ENCODE measurements around the gene SLC25A34.
A peak's percentile ranks its signal among the peaks of the same experiment; 100 is the strongest.

Gene SLC25A34

DNA sequence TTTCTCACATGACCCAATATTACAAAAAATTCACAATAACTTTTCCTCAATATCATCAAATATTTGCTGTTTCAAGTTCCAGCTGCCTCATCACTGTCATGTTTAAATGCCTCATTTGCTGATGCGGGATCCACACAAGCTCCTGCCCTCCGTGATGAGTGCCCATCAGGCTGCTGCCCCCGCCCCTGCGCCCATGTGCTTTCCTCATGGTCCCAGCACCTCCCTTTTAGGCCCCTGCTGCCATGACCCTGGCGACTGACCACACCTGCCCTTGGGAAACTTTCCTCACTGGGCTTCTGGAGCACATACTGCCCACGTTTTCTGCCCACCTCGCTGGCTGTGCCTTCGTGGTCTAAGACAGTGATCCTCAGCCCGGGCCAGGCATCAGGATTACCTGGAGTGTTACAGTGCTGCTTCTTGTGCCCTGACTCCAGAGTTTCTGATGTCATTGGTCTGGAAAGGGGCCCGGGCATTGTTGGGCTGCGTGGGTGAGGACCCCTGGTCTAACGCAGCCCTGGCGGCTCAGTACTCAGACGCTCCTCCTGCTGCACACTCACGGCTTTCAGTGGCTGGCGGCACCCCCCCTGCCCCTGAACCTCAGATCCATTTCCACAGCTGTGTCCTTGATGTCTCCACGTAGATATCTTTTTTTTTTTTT lies 31.4 kb upstream of the SLC25A34 start:
- DNase-seq (ENCODE audit: low spot score) = no peak
- Histone ChIP-seq H3K4me3 (no peak overlapping the region), H3K27ac (peak overlapping the region; percentile 86 to 90)
- TF ChIP-seq, protein P1, sequence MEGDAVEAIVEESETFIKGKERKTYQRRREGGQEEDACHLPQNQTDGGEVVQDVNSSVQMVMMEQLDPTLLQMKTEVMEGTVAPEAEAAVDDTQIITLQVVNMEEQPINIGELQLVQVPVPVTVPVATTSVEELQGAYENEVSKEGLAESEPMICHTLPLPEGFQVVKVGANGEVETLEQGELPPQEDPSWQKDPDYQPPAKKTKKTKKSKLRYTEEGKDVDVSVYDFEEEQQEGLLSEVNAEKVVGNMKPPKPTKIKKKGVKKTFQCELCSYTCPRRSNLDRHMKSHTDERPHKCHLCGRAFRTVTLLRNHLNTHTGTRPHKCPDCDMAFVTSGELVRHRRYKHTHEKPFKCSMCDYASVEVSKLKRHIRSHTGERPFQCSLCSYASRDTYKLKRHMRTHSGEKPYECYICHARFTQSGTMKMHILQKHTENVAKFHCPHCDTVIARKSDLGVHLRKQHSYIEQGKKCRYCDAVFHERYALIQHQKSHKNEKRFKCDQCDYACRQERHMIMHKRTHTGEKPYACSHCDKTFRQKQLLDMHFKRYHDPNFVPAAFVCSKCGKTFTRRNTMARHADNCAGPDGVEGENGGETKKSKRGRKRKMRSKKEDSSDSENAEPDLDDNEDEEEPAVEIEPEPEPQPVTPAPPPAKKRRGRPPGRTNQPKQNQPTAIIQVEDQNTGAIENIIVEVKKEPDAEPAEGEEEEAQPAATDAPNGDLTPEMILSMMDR (IDR thresholded peaks at IDR 0.05) = no peak

DNA sequence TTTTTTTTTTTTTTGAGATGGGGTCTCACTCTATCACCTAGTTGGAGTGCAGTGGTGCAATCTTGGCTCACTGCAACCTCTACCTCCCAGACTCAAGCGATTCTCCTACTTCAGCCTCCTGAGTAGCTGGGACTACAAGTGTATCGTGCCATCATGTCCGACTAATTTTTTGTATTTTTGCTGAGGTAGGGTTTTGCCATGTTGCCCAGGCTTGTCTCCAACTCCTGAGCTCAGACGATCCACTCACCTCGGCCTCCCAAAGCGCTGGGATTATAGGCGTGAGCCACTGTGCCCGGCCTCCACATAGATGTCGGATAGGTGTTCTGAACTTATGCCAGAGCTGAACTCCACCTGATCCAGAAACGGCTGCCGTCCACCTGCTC lies 30.9 kb upstream of the SLC25A34 start:
- Histone ChIP-seq H3K4me3 (no peak overlapping the region), H3K27ac (peak overlapping the region in 1 of 2 donors; percentile 39)
- TF ChIP-seq, protein P1 (IDR thresholded peaks at IDR 0.05) = no peak
- DNase-seq (ENCODE audit: low spot score) = no peak

DNA sequence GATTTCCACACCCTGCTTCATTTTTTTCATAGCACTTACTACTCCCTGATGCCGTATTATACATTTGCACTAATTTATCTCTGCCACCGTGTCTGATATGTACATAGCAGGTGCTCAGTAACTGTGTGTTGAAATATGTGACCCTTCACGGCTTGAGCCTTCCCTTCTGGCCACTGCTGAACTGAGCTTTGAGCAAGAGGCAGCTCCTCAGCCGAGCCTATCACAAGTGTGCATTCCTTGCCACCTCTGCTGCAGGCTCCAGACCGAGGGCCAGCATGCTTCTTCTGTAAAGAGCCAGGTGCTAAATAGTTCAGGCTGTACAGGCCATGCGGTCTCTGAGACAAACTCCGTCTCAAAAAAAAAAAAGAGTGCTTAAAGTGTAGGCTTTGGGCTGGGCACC lies 29.3 kb upstream of the SLC25A34 start:
- Histone ChIP-seq H3K27ac (no peak overlapping the region), H3K4me3 (no peak overlapping the region)
- TF ChIP-seq, protein P1 (IDR thresholded peaks at IDR 0.05) = no peak
- DNase-seq (ENCODE audit: low spot score) = no peak

DNA sequence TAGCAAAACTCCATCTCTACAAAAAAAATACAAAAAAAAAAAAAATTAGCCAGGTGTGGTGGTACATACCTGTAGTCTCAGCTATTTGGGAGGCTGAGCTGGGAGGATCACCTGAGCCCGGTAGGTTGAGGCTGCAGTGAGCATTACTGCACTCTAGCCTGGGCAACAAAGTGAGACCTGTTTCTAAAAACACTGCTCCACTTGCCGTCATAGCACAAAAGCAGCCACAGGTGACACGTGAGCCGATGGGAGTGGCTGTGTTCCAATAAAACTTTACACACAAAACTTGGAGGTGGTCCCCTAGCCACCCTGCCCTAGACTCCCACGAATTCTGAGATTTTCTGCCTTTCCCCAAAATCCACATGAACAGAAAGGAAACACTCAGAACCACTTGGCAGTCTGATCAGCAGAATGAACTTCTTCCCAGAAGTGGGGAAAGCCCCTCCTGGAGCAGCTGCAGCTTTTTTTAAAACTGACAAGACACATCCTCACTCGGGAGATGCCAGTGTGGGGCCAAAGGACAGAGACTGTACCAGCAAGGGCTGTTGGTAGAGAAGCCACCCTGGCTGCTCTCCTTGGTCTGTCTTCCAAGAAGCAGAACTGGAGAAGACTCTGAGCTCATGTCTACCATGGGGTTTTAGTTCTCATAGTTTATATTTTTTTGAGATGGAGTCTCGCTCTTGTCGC lies 28.7 kb upstream of the SLC25A34 start:
- Histone ChIP-seq H3K27ac (no peak overlapping the region), H3K4me3 (no peak overlapping the region)
- DNase-seq (ENCODE audit: low spot score) = no peak
- TF ChIP-seq, protein P1 (IDR thresholded peaks at IDR 0.05) = no peak

DNA sequence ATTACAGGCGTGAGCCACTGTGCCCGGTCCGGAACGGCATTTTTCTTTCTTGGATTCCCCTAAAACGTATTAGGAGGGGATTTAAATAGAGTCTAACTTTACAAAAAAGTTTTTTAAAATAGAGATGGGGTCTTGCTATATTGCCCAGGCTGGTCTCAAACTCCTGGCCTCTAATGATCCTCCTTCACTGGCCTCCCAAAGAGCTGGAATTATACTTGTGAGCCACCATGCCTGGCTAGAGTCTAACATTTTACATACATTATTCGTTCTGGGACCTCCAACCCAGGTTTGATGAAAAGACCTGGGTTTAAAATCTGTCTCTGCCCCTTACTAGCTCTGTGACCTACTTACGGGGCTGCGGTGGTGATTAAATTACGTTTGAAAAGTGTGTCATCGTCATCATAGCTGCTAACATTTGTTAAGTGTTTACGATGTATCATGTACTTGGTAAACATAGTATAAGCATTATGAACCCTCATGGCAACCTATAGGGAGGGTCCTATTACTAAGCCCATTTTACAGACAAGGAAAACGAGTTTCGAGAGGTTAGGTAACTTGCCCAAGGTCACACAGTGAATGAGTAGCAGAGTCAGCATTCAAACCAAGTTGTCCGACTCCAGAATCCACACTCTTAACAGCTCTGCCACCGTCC lies 27.4 kb upstream of the SLC25A34 start:
- Histone ChIP-seq H3K4me3 (no peak overlapping the region), H3K27ac (no peak overlapping the region)
- TF ChIP-seq, protein P1 (IDR thresholded peaks at IDR 0.05) = no peak
- DNase-seq (ENCODE audit: low spot score) = no peak

DNA sequence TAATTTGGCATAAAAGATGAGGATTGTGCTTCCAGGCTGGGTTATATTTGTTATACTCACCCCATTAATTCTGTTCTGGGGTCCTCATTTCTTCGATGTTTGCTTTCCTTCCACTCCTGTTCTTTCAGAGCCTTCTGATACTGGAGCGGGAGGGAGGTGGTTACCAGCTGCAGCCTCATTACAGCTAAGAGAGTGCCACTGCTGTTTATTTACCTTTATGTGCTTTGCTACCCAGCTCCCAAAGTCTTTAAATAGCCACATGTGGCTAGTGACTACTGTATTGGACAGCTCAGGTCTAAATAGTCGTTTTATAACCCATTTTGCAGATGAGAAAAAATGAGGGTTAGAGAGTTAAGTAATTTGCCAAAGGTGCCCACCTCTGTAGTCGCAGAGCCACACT lies 26.8 kb upstream of the SLC25A34 start:
- TF ChIP-seq, protein P1 (IDR thresholded peaks at IDR 0.05) = no peak
- Histone ChIP-seq H3K27ac (no peak overlapping the region), H3K4me3 (no peak overlapping the region)
- DNase-seq (ENCODE audit: low spot score) = no peak

All from coronary artery (tissue), 2 donors.